Coronary artery (tissue), 2 donors: Measurements from ENCODE around the gene IQCK.
A peak's percentile ranks its signal among the peaks of the same experiment; 100 is the strongest.

Source experiments
- DNase-seq: peaks from one replicate; pipeline ENCODE4 v3.0.0-alpha.2; 2017; ENCODE audit warnings: low spot score
- H3K27ac ChIP-seq, 2 donors: fragments of 200-600 bp; sonication (generic); one replicate each; pipeline ENCODE4 v1.5.1; 2016 to 2019
- H3K4me3 ChIP-seq: fragments of 200-600 bp; sonication (generic); 2 replicates; pipeline ENCODE4 v1.5.1; 2016; ENCODE audit warnings: mild to moderate bottlenecking, moderate library complexity
- TF ChIP-seq, protein P1 (sequence below): fragments of 200-600 bp; sonication (generic); IDR thresholded peaks from one replicate; pipeline ENCODE4 v1.5.1; 2019; ENCODE audit warnings: antibody characterized with exemption

Gene IQCK

DNA sequence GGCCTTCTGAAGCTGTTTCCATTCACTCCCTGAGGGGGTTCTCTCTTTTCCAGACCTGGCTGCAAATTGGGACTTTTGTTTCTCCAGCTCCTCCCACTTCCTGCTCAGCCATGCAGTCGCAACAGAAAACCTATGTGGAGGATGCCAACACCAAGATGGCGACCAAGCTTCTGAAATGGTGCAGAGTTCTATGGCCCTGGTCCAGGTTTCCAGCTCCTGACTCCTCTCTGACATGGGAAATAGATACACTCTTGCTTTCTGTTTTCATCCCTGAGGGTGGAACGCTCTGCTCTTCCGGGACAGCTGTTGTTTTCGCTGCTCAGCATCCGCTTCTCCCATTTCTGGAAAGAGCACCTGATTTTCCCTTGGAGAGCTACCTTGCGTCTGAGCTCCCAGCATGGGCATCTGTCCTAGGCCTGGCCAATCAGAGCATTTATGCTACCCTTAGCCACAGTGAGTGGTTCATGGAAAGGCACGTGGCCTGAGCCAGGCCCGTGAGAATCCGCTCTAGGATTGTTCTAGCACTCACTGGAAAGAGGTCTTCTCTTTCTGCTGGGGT, 158.5 kb downstream of the IQCK start:
- no peak for DNase-seq
- TF ChIP-seq, protein P1, sequence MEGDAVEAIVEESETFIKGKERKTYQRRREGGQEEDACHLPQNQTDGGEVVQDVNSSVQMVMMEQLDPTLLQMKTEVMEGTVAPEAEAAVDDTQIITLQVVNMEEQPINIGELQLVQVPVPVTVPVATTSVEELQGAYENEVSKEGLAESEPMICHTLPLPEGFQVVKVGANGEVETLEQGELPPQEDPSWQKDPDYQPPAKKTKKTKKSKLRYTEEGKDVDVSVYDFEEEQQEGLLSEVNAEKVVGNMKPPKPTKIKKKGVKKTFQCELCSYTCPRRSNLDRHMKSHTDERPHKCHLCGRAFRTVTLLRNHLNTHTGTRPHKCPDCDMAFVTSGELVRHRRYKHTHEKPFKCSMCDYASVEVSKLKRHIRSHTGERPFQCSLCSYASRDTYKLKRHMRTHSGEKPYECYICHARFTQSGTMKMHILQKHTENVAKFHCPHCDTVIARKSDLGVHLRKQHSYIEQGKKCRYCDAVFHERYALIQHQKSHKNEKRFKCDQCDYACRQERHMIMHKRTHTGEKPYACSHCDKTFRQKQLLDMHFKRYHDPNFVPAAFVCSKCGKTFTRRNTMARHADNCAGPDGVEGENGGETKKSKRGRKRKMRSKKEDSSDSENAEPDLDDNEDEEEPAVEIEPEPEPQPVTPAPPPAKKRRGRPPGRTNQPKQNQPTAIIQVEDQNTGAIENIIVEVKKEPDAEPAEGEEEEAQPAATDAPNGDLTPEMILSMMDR, result no peak
- Histone ChIP-seq H3K27ac (no peak overlapping the region), H3K4me3 (no peak overlapping the region)

GRCh38 chr16:19878757-19879156, 160.7 kb downstream of the IQCK start:
- H3K27ac ChIP-seq, result no peak overlapping the region
- no peak overlapping the region for H3K4me3 ChIP-seq
- no peak for DNase-seq
- TF ChIP-seq, protein P1, result no peak

DNA sequence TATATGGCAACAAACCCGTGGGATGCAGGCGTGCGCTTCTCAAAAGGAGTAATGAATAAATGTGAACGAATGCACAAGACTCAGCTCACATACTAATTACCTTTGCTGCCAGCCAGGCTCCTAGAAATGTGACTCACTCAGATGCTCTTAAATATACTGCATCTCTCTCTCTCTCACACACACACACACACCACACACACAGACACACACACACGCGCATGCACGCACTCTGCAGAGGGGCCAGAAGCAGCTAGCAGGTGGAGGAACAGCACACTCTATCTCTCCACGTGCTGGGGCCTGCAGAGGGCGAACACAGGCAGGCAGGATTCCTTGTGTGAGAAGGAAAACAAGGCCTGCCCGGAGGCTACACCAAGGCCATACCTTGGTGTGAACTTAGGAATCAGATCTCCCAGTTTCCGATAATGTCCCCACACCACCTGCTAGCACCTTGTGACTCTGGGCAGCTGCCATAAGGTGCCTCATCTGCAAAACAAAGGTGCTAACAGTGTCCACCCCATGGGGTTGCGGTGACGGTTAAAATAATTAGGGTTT, 161.2 kb downstream of the IQCK start:
- H3K4me3 ChIP-seq, result no peak overlapping the region
- H3K27ac ChIP-seq, result no peak overlapping the region

GRCh38 chr16:19881028-19881427, 163.0 kb downstream of the IQCK start:
- no peak for DNase-seq
- TF ChIP-seq, protein P1, result no peak
- Histone ChIP-seq H3K4me3 (no peak overlapping the region), H3K27ac (no peak overlapping the region)

More for the DNA sequence above, 161.2 kb downstream of the IQCK start:
- no peak for DNase-seq
- TF ChIP-seq, protein P1, result no peak

- no peak overlapping the region for H3K4me3 ChIP-seq
- H3K27ac ChIP-seq, result no peak overlapping the region
- TF ChIP-seq, protein P1, result no peak
- DNase-seq, result no peak
These were observed 163.7 kb downstream of the IQCK start for GRCh38 chr16:19881783-19882182.

DNA sequence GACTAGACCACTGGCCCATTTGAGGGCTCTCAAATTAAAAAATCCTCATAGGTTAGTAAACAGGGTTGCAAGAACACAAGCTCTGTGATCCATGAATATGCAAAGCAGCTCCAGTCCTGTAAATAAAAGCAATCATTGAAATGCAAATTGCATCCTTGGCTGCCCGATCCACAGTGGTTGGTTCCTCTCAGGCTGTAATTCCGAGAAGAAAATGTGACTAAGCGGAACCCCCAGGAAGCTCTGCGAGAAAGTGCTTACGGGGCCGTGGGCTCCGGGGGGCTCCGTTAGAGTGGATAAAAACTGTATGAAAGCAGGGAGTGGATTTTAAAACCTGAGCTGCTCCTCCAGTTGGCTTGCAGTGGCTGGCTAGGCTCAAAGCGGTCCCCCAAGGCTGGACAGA, 164.1 kb downstream of the IQCK start:
- TF ChIP-seq, protein P1, result no peak
- peak overlapping the region; percentile 71 for H3K4me3 ChIP-seq
- DNase-seq, result no peak
- H3K27ac ChIP-seq, result no peak overlapping the region

DNA sequence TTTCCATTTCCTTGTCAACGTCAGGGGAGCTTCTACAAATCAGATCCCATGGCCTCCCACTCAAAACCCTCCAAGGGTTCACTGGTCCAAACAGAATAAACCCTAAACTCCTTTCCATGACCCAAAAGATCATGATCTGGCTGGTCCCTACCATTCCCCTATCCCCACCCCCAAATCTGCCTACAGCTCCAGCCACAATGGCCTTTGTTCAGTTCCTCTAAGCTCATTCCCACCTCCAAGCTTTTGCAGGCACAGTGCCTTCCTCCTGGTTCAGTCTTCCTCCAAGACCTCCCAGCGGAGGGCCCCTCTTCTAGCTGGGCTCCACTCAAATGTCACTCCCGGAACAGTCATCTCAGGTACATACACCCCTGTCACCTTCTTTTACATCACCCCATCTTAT, 164.6 kb downstream of the IQCK start:
- Histone ChIP-seq H3K4me3 (peak overlapping the region; percentile 71), H3K27ac (peak overlapping the region in 1 of 2 donors; percentile 20)
- no peak for DNase-seq
- TF ChIP-seq, protein P1, result no peak
